Omental fat pad (tissue), 4 donors: ENCODE data around the gene SGMS2. TPM values are rescaled to one million over a fixed set of nuclear protein-coding genes. Genes with fewer than 3 reads are reported as not detected.
A peak's percentile ranks its signal among the peaks of the same experiment; 100 is the strongest.

ENCODE experiments used
- ATAC-seq: fragments of 150-250 bp; one replicate; pipeline ENCODE4 v1.9.1; 2016; ENCODE audit warnings: mild to moderate bottlenecking, moderate library complexity; ENCODE audit not compliant: low FRiP score
- DNase-seq: peaks from one replicate; pipeline ENCODE4 v3.0.0-alpha.2; 2019; ENCODE audit warnings: low spot score
- CTCF ChIP-seq, 3 donors: fragments of 450-650 bp; IDR thresholded peaks; one replicate each; pipeline ENCODE4 v1.5.1; 2016 to 2017; ENCODE audit warnings: antibody characterized with exemption in 3 of 3, mild to moderate bottlenecking in 3 of 3, moderate library complexity in 2 of 3
- total RNA-seq, 4 donors: library from RNA; depleted of rRNA; stranded (reverse); fragments of >200 nt; gene quantifications; one replicate each; pipeline ENCODE4 v1.1.0, GENCODE V29; 2016

SGMS2 gene
- total RNA-seq, 4 donors from 2014 or later: 20.2 to 473 (median 149) TPM

GRCh38 chr4:107894138-107894603 is 69.4 kb downstream of the SGMS2 start:
- ATAC-seq (no peak), DNase-seq (no peak)
- TF ChIP-seq CTCF (IDR thresholded peaks at IDR 0.05): no peak

- ATAC-seq: peak; percentile 89
- TF ChIP-seq CTCF (IDR thresholded peaks at IDR 0.05): no peak
- no peak for DNase-seq
Observed at GRCh38 chr4:107896158-107896645, 71.5 kb downstream of the SGMS2 start.

- ATAC-seq (peak; percentile 11), DNase-seq (no peak)
- no peak for TF ChIP-seq CTCF (IDR thresholded peaks at IDR 0.05)
Observed at GRCh38 chr4:107896646-107897045, 71.9 kb downstream of the SGMS2 start.

GRCh38 chr4:107897823-107898222 is 73.1 kb downstream of the SGMS2 start:
- ATAC-seq: no peak
- no peak for TF ChIP-seq CTCF (IDR thresholded peaks at IDR 0.05)
- no peak for DNase-seq

- DNase-seq: no peak
- no peak for ATAC-seq
- TF ChIP-seq CTCF (IDR thresholded peaks at IDR 0.05): no peak
Observed at GRCh38 chr4:107900067-107900466, 75.3 kb downstream of the SGMS2 start.

- no peak for TF ChIP-seq CTCF (IDR thresholded peaks at IDR 0.05)
- ATAC-seq (no peak), DNase-seq (no peak)
Observed at GRCh38 chr4:107900508-107900907, 75.8 kb downstream of the SGMS2 start.

- no peak for DNase-seq
- TF ChIP-seq CTCF (IDR thresholded peaks at IDR 0.05): no peak
- no peak for ATAC-seq
Observed at GRCh38 chr4:107901213-107901934, 76.6 kb downstream of the SGMS2 start.
